ENCODE measurements around the gene POLRMT. TPM values are rescaled to one million over a fixed set of nuclear protein-coding genes. Genes with fewer than 3 reads are reported as not detected.

POLRMT gene
- polyA plus RNA-seq, 1 donor (not counting 4 experiments of a cell fraction or from before 2014, with no cell fraction given) = 33.3 TPM

DNA sequence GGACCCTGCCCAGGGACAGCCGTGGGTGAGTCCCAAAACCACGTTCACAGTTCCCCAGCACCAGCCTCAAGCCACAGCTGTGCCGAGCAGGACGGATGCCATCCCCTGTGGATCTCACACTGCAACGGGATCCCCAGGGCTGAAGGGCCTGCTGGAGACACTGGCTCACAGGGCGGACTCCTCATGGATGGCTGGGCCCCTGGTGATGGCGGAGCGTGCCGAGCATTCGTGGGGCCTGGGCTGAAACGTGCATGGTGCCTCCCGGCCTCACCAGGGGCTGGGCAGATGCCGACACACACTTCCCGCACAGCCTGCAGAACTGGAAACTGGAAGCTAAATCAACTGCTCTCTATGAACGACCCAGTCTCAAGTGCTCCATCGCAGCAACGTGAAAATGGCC, 20.1 kb upstream of the POLRMT start:
- DNase-seq (ENCODE audit: low read depth, low spot score) (no peak), FAIRE-seq (no peak)
- Histone ChIP-seq H3K79me2 (ENCODE audit: control insufficient read depth, insufficient read depth, low read length) (peaks cover 84% of the 10 kb centered on the region), H3K4me2 (ENCODE audit: control insufficient read depth, extremely low read depth, insufficient read depth, low read depth, low read length) (no peak overlapping the region), H3K4me1 (ENCODE audit: control insufficient read depth, extremely low read depth, insufficient read depth, low read length) (peaks cover 3% of the 10 kb centered on the region), H3K27ac (ENCODE audit: control insufficient read depth, insufficient read depth, low read length) (no peak overlapping the region), H2AFZ (ENCODE audit: control insufficient read depth, low read length) (no peak overlapping the region), H3K9me1 (ENCODE audit: control insufficient read depth, extremely low read depth, insufficient read depth, low read length) (peaks cover 2% of the 10 kb centered on the region), H3K9ac (ENCODE audit: control insufficient read depth, extremely low read depth, insufficient read depth, low read length) (no peak overlapping the region), H4K20me1 (ENCODE audit: control insufficient read depth, extremely low read depth, insufficient read depth, low read length) (peaks cover 53% of the 10 kb centered on the region), H3K9me3 (ENCODE audit: control insufficient read depth, low read depth, low read length) (no peaks in the 10 kb centered on the region), H3K36me3 (ENCODE audit: control insufficient read depth in 2 of 2, extremely low read depth in 1 of 2, insufficient read depth in 2 of 2, low read length in 2 of 2) (peaks cover 31 to 37% of the 10 kb centered on the region in 2 experiments), H3K27me3 (ENCODE audit: control insufficient read depth, extremely low read depth, insufficient read depth, low read length) (no peaks in the 10 kb centered on the region), H3K4me3 (ENCODE audit: control insufficient read depth in 2 of 3, extremely low read depth in 1 of 3, insufficient read depth in 2 of 3, low read depth in 1 of 3, low read length in 3 of 3) (no peak overlapping the region)
- TF ChIP-seq, protein P1, sequence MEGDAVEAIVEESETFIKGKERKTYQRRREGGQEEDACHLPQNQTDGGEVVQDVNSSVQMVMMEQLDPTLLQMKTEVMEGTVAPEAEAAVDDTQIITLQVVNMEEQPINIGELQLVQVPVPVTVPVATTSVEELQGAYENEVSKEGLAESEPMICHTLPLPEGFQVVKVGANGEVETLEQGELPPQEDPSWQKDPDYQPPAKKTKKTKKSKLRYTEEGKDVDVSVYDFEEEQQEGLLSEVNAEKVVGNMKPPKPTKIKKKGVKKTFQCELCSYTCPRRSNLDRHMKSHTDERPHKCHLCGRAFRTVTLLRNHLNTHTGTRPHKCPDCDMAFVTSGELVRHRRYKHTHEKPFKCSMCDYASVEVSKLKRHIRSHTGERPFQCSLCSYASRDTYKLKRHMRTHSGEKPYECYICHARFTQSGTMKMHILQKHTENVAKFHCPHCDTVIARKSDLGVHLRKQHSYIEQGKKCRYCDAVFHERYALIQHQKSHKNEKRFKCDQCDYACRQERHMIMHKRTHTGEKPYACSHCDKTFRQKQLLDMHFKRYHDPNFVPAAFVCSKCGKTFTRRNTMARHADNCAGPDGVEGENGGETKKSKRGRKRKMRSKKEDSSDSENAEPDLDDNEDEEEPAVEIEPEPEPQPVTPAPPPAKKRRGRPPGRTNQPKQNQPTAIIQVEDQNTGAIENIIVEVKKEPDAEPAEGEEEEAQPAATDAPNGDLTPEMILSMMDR (optimal IDR thresholded peaks at IDR 0.05 in 1 of 3, IDR thresholded peaks at IDR 0.05 in 1 of 3, conservative IDR thresholded peaks at IDR 0.05 in 1 of 3; ENCODE audit: extremely low read depth in 1 of 3, insufficient read depth in 2 of 3, low read length in 3 of 3) = no peak
- no peak for TF ChIP-seq EZH2 (IDR thresholded peaks at IDR 0.05; ENCODE audit: low read length)
- dilution Hi-C loops (cut with MboI; ENCODE audit: extremely low pct_ligation_motif_present, low sequenced_read_pairs) = no loop called here

DNA sequence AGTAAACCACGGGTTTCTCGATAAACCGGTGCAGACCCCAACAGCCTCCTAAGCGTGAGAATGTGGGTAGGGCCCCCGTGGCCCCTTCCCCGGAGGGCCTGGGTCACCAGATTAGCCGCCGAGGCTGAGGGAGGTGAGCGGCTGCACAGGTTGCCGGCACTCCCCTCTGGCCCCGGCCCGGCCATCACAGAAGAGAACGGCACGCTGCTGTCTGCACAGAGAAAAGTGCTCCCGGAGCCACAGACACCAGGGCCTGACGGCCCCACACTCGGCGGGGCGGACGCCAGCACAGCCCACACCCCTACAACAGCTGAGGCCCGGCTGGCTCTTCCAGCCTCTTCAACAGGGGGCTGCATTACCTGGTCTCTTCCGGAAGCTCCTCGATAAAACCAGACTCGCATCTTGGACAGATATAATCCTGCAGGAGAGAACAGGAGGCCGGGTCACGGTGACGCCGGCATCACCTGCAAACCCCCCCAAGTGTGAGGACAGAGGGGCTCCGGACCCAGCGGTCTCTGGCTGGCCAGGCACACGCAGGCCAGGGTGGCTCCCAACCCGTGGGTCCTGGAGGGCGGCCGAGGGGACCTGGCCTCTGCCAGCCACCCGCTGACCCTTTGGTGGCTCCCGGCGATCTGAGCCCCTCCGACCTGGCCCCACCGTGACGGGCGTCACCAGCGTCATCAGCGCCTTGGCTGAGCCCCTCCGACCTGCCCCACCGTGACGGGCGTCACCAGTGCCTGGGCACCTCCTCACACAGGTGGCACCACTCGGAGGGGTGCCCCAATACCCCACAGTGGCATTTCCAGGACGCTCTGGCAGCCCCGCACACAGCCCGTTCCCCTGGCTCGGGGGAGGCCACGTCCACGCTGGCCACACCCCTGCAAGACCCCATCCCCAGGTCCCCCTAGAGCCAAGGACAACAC, 19.4 kb upstream of the POLRMT start:
- DNase-seq (ENCODE audit: low read depth, low spot score) (no peak), FAIRE-seq (no peak)
- no peaks in the 10 kb centered on the region for H3K27me3 ChIP-seq (ENCODE audit: control insufficient read depth, extremely low read depth, insufficient read depth, low read length)
- H3K9me3 ChIP-seq (ENCODE audit: control insufficient read depth, low read depth, low read length) = no peaks in the 10 kb centered on the region
- dilution Hi-C loops (cut with MboI; ENCODE audit: extremely low pct_ligation_motif_present, low sequenced_read_pairs) = no loop called here
- no peak overlapping the region for H3K27ac ChIP-seq (ENCODE audit: control insufficient read depth, insufficient read depth, low read length)
- no peak overlapping the region for H2AFZ ChIP-seq (ENCODE audit: control insufficient read depth, low read length)
- no peaks in the 10 kb centered on the region for H3K4me1 ChIP-seq (ENCODE audit: control insufficient read depth, extremely low read depth, insufficient read depth, low read length)
- peaks cover 27 to 33% of the 10 kb centered on the region in 2 experiments for H3K36me3 ChIP-seq (ENCODE audit: control insufficient read depth in 2 of 2, extremely low read depth in 1 of 2, insufficient read depth in 2 of 2, low read length in 2 of 2)
- H3K9ac ChIP-seq (ENCODE audit: control insufficient read depth, extremely low read depth, insufficient read depth, low read length) = no peak overlapping the region
- H3K9me1 ChIP-seq (ENCODE audit: control insufficient read depth, extremely low read depth, insufficient read depth, low read length) = no peaks in the 10 kb centered on the region
- peaks cover 46% of the 10 kb centered on the region for H4K20me1 ChIP-seq (ENCODE audit: control insufficient read depth, extremely low read depth, insufficient read depth, low read length)
- no peak overlapping the region for H3K4me2 ChIP-seq (ENCODE audit: control insufficient read depth, extremely low read depth, insufficient read depth, low read depth, low read length)
- peaks cover 77% of the 10 kb centered on the region for H3K79me2 ChIP-seq (ENCODE audit: control insufficient read depth, insufficient read depth, low read length)
- H3K4me3 ChIP-seq (ENCODE audit: control insufficient read depth in 2 of 3, extremely low read depth in 1 of 3, insufficient read depth in 2 of 3, low read depth in 1 of 3, low read length in 3 of 3) = no peak overlapping the region
- TF ChIP-seq EZH2 (IDR thresholded peaks at IDR 0.05; ENCODE audit: low read length) = no peak
- TF ChIP-seq, protein P1 (optimal IDR thresholded peaks at IDR 0.05 in 1 of 3, IDR thresholded peaks at IDR 0.05 in 1 of 3, conservative IDR thresholded peaks at IDR 0.05 in 1 of 3; ENCODE audit: extremely low read depth in 1 of 3, insufficient read depth in 2 of 3, low read length in 3 of 3) = no peak
